ENCODE results near the gene TCP10L. TPM values are rescaled to one million over a fixed set of nuclear protein-coding genes. Genes with fewer than 3 reads are reported as not detected.

TCP10L gene, protein sequence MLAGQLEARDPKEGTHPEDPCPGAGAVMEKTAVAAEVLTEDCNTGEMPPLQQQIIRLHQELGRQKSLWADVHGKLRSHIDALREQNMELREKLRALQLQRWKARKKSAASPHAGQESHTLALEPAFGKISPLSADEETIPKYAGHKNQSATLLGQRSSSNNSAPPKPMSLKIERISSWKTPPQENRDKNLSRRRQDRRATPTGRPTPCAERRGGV
- total RNA-seq: 0.34 and 0.35 TPM in 2 replicates

DNA sequence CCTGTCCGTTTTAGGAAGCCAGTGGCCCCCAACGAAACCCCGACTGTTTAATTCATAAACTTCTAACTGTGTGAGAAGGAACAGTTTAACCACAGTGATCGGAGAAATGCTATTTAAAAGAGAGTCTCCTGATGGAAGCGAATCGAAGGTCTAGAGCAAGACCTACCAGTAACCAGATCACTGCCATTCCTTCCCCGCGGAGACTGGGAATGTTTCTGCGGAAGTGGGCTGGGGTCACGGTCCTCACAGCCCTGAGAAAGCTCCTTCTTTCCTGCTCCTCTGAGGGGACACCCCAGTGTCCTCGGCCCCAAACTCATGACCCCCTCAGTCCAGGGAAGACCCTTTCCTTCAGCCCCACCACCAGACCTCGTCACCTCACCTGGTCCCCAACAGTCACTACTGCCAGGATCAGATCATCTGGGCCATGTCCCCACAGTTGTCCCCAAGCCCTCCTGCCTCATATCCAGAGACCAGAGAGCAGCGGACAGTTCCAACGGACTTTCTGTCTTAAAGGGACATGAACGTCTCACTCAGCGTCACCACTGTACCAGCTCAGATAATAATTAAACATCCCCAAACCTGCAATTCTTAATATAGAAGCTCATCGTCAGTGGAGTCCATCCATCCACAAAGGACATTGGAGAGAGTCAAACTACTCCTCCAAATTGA lies at the start of gene TCP10L:
TCP10L (minus strand) TSS at position 482 of the 669 bp plus-strand sequence. CDS start 1,219 bp downstream, outside the sequence.

GRCh38 chr21:32612075-32612998 lies 27.0 kb upstream of the TCP10L start, which contains the start of gene CFAP298:
Gene CFAP298, minus strand, starts transcription at chr21:32612377. Its CDS starts 134 bp downstream, at chr21:32612243.

Other genes with a start within 250 kb of the TCP10L start
- 11.4 and 17.0 TPM in 2 replicates for gene URB1, start 192.5 kb downstream of the TCP10L start, total RNA-seq
- gene EVA1C, start 172.8 kb downstream of the TCP10L start, total RNA-seq: 17.8 and 23.6 TPM in 2 replicates
- 15.2 and 21.2 TPM in 2 replicates for gene CFAP298, start 26.9 kb upstream of the TCP10L start, total RNA-seq
- gene SYNJ1, start 142.5 kb upstream of the TCP10L start, total RNA-seq: 4.5 and 6.3 TPM in 2 replicates
- 8.2 and 8.5 TPM in 2 replicates for gene PAXBP1, start 186.2 kb upstream of the TCP10L start, total RNA-seq